SJSA1 (cell line): ENCODE data around the gene YY1. TPM values are rescaled to one million over a fixed set of nuclear protein-coding genes. Genes with fewer than 3 reads are reported as not detected.

ENCODE experiments used
- DNase-seq, 2 experiments: peaks; one replicate each; pipeline ENCODE4 v3.0.0-alpha.2; 2015 to 2020; ENCODE audit warnings: low spot score in 2 of 2, low read depth in 1 of 2
- H3K27ac ChIP-seq: fragments of 250-450 bp; sonication (Bioruptor Pico); 2 replicates; pipeline ENCODE4 v1.5.1; 2020; ENCODE audit warnings: mild to moderate bottlenecking, moderate library complexity
- H3K27me3 ChIP-seq: fragments of 250-450 bp; sonication (Bioruptor Pico); replicated peaks from 2 replicates; pipeline ENCODE4 v1.5.1; 2020; ENCODE audit warnings: mild to moderate bottlenecking, moderate library complexity
- H3K36me3 ChIP-seq: fragments of 250-450 bp; sonication (Bioruptor Pico); 2 replicates; pipeline ENCODE4 v1.5.1; 2020; ENCODE audit warnings: mild to moderate bottlenecking
- H3K4me1 ChIP-seq: fragments of 250-450 bp; sonication (Bioruptor Pico); replicated peaks from 2 replicates; pipeline ENCODE4 v1.6.1; 2021; ENCODE audit warnings: mild to moderate bottlenecking
- H3K4me3 ChIP-seq: fragments of 250-450 bp; sonication (Bioruptor Pico); 2 replicates; pipeline ENCODE4 v1.5.1; 2020; ENCODE audit warnings: mild to moderate bottlenecking
- H3K9me3 ChIP-seq: fragments of 250-450 bp; sonication (Bioruptor Pico); replicated peaks from 2 replicates; pipeline ENCODE4 v1.5.1; 2020; ENCODE audit warnings: mild to moderate bottlenecking
- total RNA-seq: library from RNA; depleted of rRNA; stranded (reverse); fragments of >200 nt; shearing (Covaris generic); gene quantifications from 2 replicates; pipeline ENCODE4 v1.2.3, GENCODE V29; 2014

The YY1 gene
- total RNA-seq, 1 experiment from 2014 or later: 49.0 TPM

- no peak for DNase-seq
- no peaks in the 10 kb centered on the region for H3K36me3 ChIP-seq
- peaks cover 14% of the 10 kb centered on the region for H3K4me1 ChIP-seq
- no peak overlapping the region for H3K4me3 ChIP-seq
- no peaks in the 10 kb centered on the region for H3K9me3 ChIP-seq
- H3K27ac ChIP-seq: no peak overlapping the region
- no peaks in the 10 kb centered on the region for H3K27me3 ChIP-seq
These were observed 83.4 kb downstream of the YY1 start for GRCh38 chr14:100322138-100322957.

- Histone ChIP-seq H3K27me3 (no peaks in the 10 kb centered on the region), H3K9me3 (no peaks in the 10 kb centered on the region), H3K4me3 (no peak within 1 kb of the TSS), H3K4me1 (peaks cover 6% of the 10 kb centered on the region), H3K36me3 (no peaks in the 10 kb centered on the region), H3K27ac (no peak within 1 kb of the TSS)
- DNase-seq: no peak
These were observed 84.4 kb downstream of the YY1 start, which contains the start of gene SLC25A47 for GRCh38 chr14:100323121-100323941. TSS of gene SLC25A47 (plus strand) at chr14:100323339. CDS start at chr14:100323415, 76 bp downstream.

- H3K4me3 ChIP-seq: no peak overlapping the region
These were observed 85.0 kb downstream of the YY1 start for GRCh38 chr14:100323942-100324307.

GRCh38 chr14:100325231-100325632, 86.3 kb downstream of the YY1 start:
- Histone ChIP-seq H3K4me3 (no peak overlapping the region), H3K27ac (no peak overlapping the region), H3K9me3 (no peaks in the 10 kb centered on the region), H3K4me1 (no peaks in the 10 kb centered on the region), H3K27me3 (no peaks in the 10 kb centered on the region), H3K36me3 (no peaks in the 10 kb centered on the region)
- no peak for DNase-seq

More at GRCh38 chr14:100323942-100324307, 85.0 kb downstream of the YY1 start:
- Histone ChIP-seq H3K4me1 (peaks cover 4% of the 10 kb centered on the region; the same call in 1 of the 2 replicates), H3K9me3 (no peaks in the 10 kb centered on the region), H3K27ac (no peak overlapping the region), H3K36me3 (no peaks in the 10 kb centered on the region), H3K27me3 (no peaks in the 10 kb centered on the region)
- DNase-seq: no peak

- no peak overlapping the region for H3K4me3 ChIP-seq
- H3K36me3 ChIP-seq: no peaks in the 10 kb centered on the region
- H3K27me3 ChIP-seq: no peaks in the 10 kb centered on the region
- H3K27ac ChIP-seq: no peak overlapping the region
- H3K4me1 ChIP-seq: no peaks in the 10 kb centered on the region
- no peak for DNase-seq
- H3K9me3 ChIP-seq: no peaks in the 10 kb centered on the region
These were observed 87.0 kb downstream of the YY1 start for GRCh38 chr14:100325958-100326357.

GRCh38 chr14:100327128-100327527, 88.2 kb downstream of the YY1 start:
- Histone ChIP-seq H3K9me3 (no peaks in the 10 kb centered on the region), H3K36me3 (peaks cover 2% of the 10 kb centered on the region; the same call in 1 of the 2 replicates), H3K4me1 (no peaks in the 10 kb centered on the region), H3K27ac (no peak overlapping the region), H3K27me3 (no peaks in the 10 kb centered on the region), H3K4me3 (no peak overlapping the region)
- no peak for DNase-seq

GRCh38 chr14:100328495-100329163, 89.7 kb downstream of the YY1 start:
- Histone ChIP-seq H3K36me3 (peaks cover 12% of the 10 kb centered on the region), H3K27me3 (no peaks in the 10 kb centered on the region), H3K9me3 (no peaks in the 10 kb centered on the region), H3K27ac (no peak overlapping the region), H3K4me1 (no peaks in the 10 kb centered on the region), H3K4me3 (no peak overlapping the region)
- no peak for DNase-seq

GRCh38 chr14:100329233-100330006, 90.5 kb downstream of the YY1 start:
- no peaks in the 10 kb centered on the region for H3K27me3 ChIP-seq
- H3K36me3 ChIP-seq: peaks cover 20% of the 10 kb centered on the region
- no peaks in the 10 kb centered on the region for H3K9me3 ChIP-seq
- no peak overlapping the region for H3K4me3 ChIP-seq
- no peaks in the 10 kb centered on the region for H3K4me1 ChIP-seq
- no peak overlapping the region for H3K27ac ChIP-seq
- no peak for DNase-seq

GRCh38 chr14:100330007-100330344, 91.0 kb downstream of the YY1 start:
- Histone ChIP-seq H3K4me1 (no peaks in the 10 kb centered on the region), H3K9me3 (no peaks in the 10 kb centered on the region), H3K4me3 (no peak overlapping the region), H3K36me3 (peaks cover 26% of the 10 kb centered on the region), H3K27ac (no peak overlapping the region), H3K27me3 (no peaks in the 10 kb centered on the region)
- DNase-seq: no peak

GRCh38 chr14:100330388-100330931, 91.5 kb downstream of the YY1 start:
- Histone ChIP-seq H3K9me3 (no peaks in the 10 kb centered on the region), H3K4me1 (no peaks in the 10 kb centered on the region), H3K27me3 (no peaks in the 10 kb centered on the region), H3K4me3 (no peak overlapping the region), H3K27ac (no peak overlapping the region), H3K36me3 (peaks cover 31% of the 10 kb centered on the region)
- no peak for DNase-seq

- H3K4me1 ChIP-seq: no peaks in the 10 kb centered on the region
- H3K9me3 ChIP-seq: no peaks in the 10 kb centered on the region
- peaks cover 48% of the 10 kb centered on the region for H3K36me3 ChIP-seq
- DNase-seq: no peak
- H3K27me3 ChIP-seq: no peaks in the 10 kb centered on the region
- H3K27ac ChIP-seq: no peak overlapping the region
- no peak overlapping the region for H3K4me3 ChIP-seq
These were observed 93.2 kb downstream of the YY1 start for GRCh38 chr14:100332071-100332639.
